NB4 (cell line): ENCODE data around the gene SSX5.

Experiments used
- CTCF ChIP-seq: IDR thresholded peaks from one replicate; pipeline ENCODE4 v1.5.1; 2012; ENCODE audit warnings: low read depth, low read length
- MAX ChIP-seq: IDR thresholded peaks from 2 replicates; pipeline ENCODE4 v1.6.1; 2011; ENCODE audit warnings: low read depth, low read length
- MYC ChIP-seq: IDR thresholded peaks from 2 replicates; pipeline ENCODE4 v1.6.1; 2011; ENCODE audit warnings: low read depth, low read length
- POLR2A ChIP-seq: IDR thresholded peaks from 2 replicates; pipeline ENCODE4 v1.6.1; 2011; ENCODE audit warnings: mild to moderate bottlenecking; ENCODE audit not compliant: insufficient read length; ENCODE audit errors: extremely low read depth

GRCh38 chrX:48179691-48180090 lies 16.9 kb downstream of the SSX5 start:
- no peak for TF ChIP-seq MYC
- TF ChIP-seq POLR2A, result no peak
- TF ChIP-seq CTCF, result no peak
- no peak for TF ChIP-seq MAX
